Activated CD4-positive, alpha-beta T cell treated with anti-CD3 and anti-CD28 coated beads, Interleukin-2, amount 50 U/mL, for 16 hours (primary cell): ENCODE results near the gene TECPR1.

Experiments
- DNase-seq: peaks from one replicate; pipeline ENCODE4 v3.0.0-alpha.2; 2020

Gene TECPR1

GRCh38 chr7:98251601-98252424 is at the start of gene TECPR1:
Gene TECPR1 (minus strand): TSS chr7:98252232. CDS start chr7:98246146, 6,086 bp downstream.
- peak; percentile 93 for DNase-seq

- DNase-seq: no peak
These were observed 48.8 kb upstream of the TECPR1 start for GRCh38 chr7:98300595-98301372.

- DNase-seq: no peak
These were observed 45.7 kb upstream of the TECPR1 start for GRCh38 chr7:98297626-98298286.

- no peak for DNase-seq
These were observed 44.8 kb upstream of the TECPR1 start for GRCh38 chr7:98296833-98297232.

- DNase-seq: no peak
These were observed 43.6 kb upstream of the TECPR1 start for GRCh38 chr7:98295467-98296192.

- peak; percentile 18 for DNase-seq
These were observed 42.9 kb upstream of the TECPR1 start for GRCh38 chr7:98294798-98295382.

- DNase-seq: no peak
These were observed 42.3 kb upstream of the TECPR1 start for GRCh38 chr7:98294326-98294725.

GRCh38 chr7:98293746-98294145 is 41.7 kb upstream of the TECPR1 start:
- DNase-seq: no peak

- no peak for DNase-seq
These were observed 41.2 kb upstream of the TECPR1 start for GRCh38 chr7:98293265-98293664.

- DNase-seq: no peak
These were observed 39.7 kb upstream of the TECPR1 start for GRCh38 chr7:98291717-98292116.

- no peak for DNase-seq
These were observed 37.4 kb upstream of the TECPR1 start for GRCh38 chr7:98289333-98289875.

GRCh38 chr7:98288064-98288823 is 36.2 kb upstream of the TECPR1 start:
- no peak for DNase-seq

GRCh38 chr7:98287486-98287959 is 35.5 kb upstream of the TECPR1 start:
- no peak for DNase-seq

- no peak for DNase-seq
These were observed 34.9 kb upstream of the TECPR1 start for GRCh38 chr7:98286701-98287485.

GRCh38 chr7:98286093-98286539 is 34.1 kb upstream of the TECPR1 start:
- no peak for DNase-seq

GRCh38 chr7:98285157-98286092 is 33.4 kb upstream of the TECPR1 start:
- DNase-seq: no peak

GRCh38 chr7:98284335-98285036 is 32.5 kb upstream of the TECPR1 start:
- DNase-seq: no peak

GRCh38 chr7:98283887-98284222 is 31.8 kb upstream of the TECPR1 start:
- no peak for DNase-seq
